Tracheal epithelial cell (primary cell): ENCODE results near the gene RPL28. TPM values are rescaled to one million over a fixed set of nuclear protein-coding genes. Genes with fewer than 3 reads are reported as not detected.

Experiments
- total RNA-seq: library from RNA; depleted of rRNA; stranded (reverse); fragments of >200 nt; gene quantifications from 2 replicates; pipeline ENCODE4 v1.2.1, GENCODE V29; 2014

RPL28 gene
- total RNA-seq, result 142 and 275 TPM in 2 replicates

GRCh38 chr19:55385724-55386492 lies at the start of gene RPL28:
Gene RPL28 (plus strand): TSS chr19:55385932. CDS start chr19:55386358, 426 bp downstream.

GRCh38 chr19:55339105-55339888 lies 46.4 kb upstream of the RPL28 start, which contains the start of gene KMT5C:
Gene KMT5C (plus strand): TSS chr19:55339876. CDS start chr19:55341937, 2,061 bp downstream.

GRCh38 chr19:55354698-55355212 lies 31.0 kb upstream of the RPL28 start, which contains the start of gene COX6B2:
Gene COX6B2 (minus strand): TSS chr19:55354719. CDS start chr19:55354521, 198 bp downstream.

GRCh38 chr19:55362990-55363716 lies 22.6 kb upstream of the RPL28 start, which contains the start of gene GARIN5B:
Gene GARIN5B (minus strand): TSS chr19:55363260. CDS start chr19:55363066, 194 bp downstream.

GRCh38 chr19:55370305-55370988 lies 15.3 kb upstream of the RPL28 start, which contains the start of gene IL11:
Gene IL11 (minus strand): TSS chr19:55370463. CDS start chr19:55370310, 153 bp downstream.

GRCh38 chr19:55376241-55376933 lies 9.3 kb upstream of the RPL28 start, which contains the start of gene TMEM190:
Gene TMEM190 (plus strand): TSS chr19:55376826. CDS start chr19:55376854, 28 bp downstream.

GRCh38 chr19:55384131-55384919 lies 1.4 kb upstream of the RPL28 start, which contains the start of gene TMEM238:
Gene TMEM238 (minus strand): TSS chr19:55384292. CDS start chr19:55384259, 33 bp downstream.

GRCh38 chr19:55407550-55407799 lies 21.7 kb downstream of the RPL28 start, which contains the start of gene UBE2S:
Gene UBE2S (minus strand): TSS chr19:55407788. CDS start chr19:55407589, 199 bp downstream.

GRCh38 chr19:55443045-55443823 lies 57.5 kb downstream of the RPL28 start, which contains the start of gene SHISA7:
Gene SHISA7 (minus strand): TSS chr19:55443300. CDS start chr19:55442863, 437 bp downstream.

Other genes with a start within 250 kb of the RPL28 start
- 79.9 and 106 TPM in 2 replicates for gene TNNT1, start 236.7 kb upstream of the RPL28 start, total RNA-seq
- 0.72 and 2.1 TPM in 2 replicates for gene TNNI3, start 228.2 kb upstream of the RPL28 start, total RNA-seq
- gene DNAAF3, start 219.3 kb upstream of the RPL28 start, total RNA-seq, result 1.2 and 1.5 TPM in 2 replicates
- gene SYT5, start 205.6 kb upstream of the RPL28 start, total RNA-seq, result 0.72 and 1.3 TPM in 2 replicates
- gene PTPRH, start 176.4 kb upstream of the RPL28 start, total RNA-seq, result 1.7 and 3.0 TPM in 2 replicates
- 0.21 and 0.24 TPM in 2 replicates for gene TMEM86B, start 157.2 kb upstream of the RPL28 start, total RNA-seq
- gene PPP6R1, start 126.9 kb upstream of the RPL28 start, total RNA-seq, result 17.9 and 22.7 TPM in 2 replicates
- gene HSPBP1, start 105.8 kb upstream of the RPL28 start, total RNA-seq, result 37.1 and 43.1 TPM in 2 replicates
- 0.21 and 0.48 TPM in 2 replicates for gene BRSK1, start 101.9 kb upstream of the RPL28 start, total RNA-seq
- not detected in 2 replicates for gene TMEM150B, start 60.6 kb upstream of the RPL28 start, total RNA-seq
- gene KMT5C, start 46.1 kb upstream of the RPL28 start, total RNA-seq, result 6.4 and 10.6 TPM in 2 replicates
- gene COX6B2, start 31.2 kb upstream of the RPL28 start, total RNA-seq, result 0.64 TPM in 1 of 2 replicates, not detected in the other
- not detected in 2 replicates for gene GARIN5B, start 22.7 kb upstream of the RPL28 start, total RNA-seq
- gene IL11, start 15.5 kb upstream of the RPL28 start, total RNA-seq, result 1.7 and 15.9 TPM in 2 replicates
- gene TMEM190, start 9.1 kb upstream of the RPL28 start, total RNA-seq, result 0.96 TPM in 1 of 2 replicates, not detected in the other
- gene TMEM238, start 1.6 kb upstream of the RPL28 start, total RNA-seq, result 9.6 and 24.3 TPM in 2 replicates
- 18.5 and 42.2 TPM in 2 replicates for gene UBE2S, start 21.9 kb downstream of the RPL28 start, total RNA-seq
- not detected in 2 replicates for gene SHISA7, start 57.4 kb downstream of the RPL28 start, total RNA-seq
- 49.2 and 88.9 TPM in 2 replicates for gene ISOC2, start 75.7 kb downstream of the RPL28 start, total RNA-seq
- not detected in 2 replicates for gene C19orf85, start 78.8 kb downstream of the RPL28 start, total RNA-seq
- 0.48 and 1.1 TPM in 2 replicates for gene ZNF628, start 90.7 kb downstream of the RPL28 start, total RNA-seq
- gene NAT14, start 99.3 kb downstream of the RPL28 start, total RNA-seq, result 7.9 and 11.1 TPM in 2 replicates
- 0.24 TPM in 1 of 2 replicates, not detected in the other for gene SSC5D, start 102.5 kb downstream of the RPL28 start, total RNA-seq
- gene SBK2, start 151.2 kb downstream of the RPL28 start, total RNA-seq, result 0.72 TPM in 1 of 2 replicates, not detected in the other
- gene SBK3, start 159.6 kb downstream of the RPL28 start, total RNA-seq, result not detected in 2 replicates
- 3.8 and 5.5 TPM in 2 replicates for gene ZNF579, start 194.9 kb downstream of the RPL28 start, total RNA-seq
- gene FIZ1, start 213.6 kb downstream of the RPL28 start, total RNA-seq, result 2.7 and 9.0 TPM in 2 replicates
- gene ZNF524, start 214.4 kb downstream of the RPL28 start, total RNA-seq, result 13.0 and 33.0 TPM in 2 replicates
- gene ZNF865, start 219.7 kb downstream of the RPL28 start, total RNA-seq, result 1.4 and 2.1 TPM in 2 replicates
- 2.3 and 3.4 TPM in 2 replicates for gene ZNF784, start 238.6 kb downstream of the RPL28 start, total RNA-seq